Osteoblast (primary cell): ENCODE data around the gene CABP7. TPM values are rescaled to one million over a fixed set of nuclear protein-coding genes. Genes with fewer than 3 reads are reported as not detected.

Experiments
- DNase-seq: peaks from one replicate; pipeline ENCODE4 v3.0.0; 2011; ENCODE audit warnings: low spot score, mixed read lengths; ENCODE audit not compliant: insufficient read length; ENCODE audit errors: missing footprints
- H2AFZ ChIP-seq: 2 replicates; pipeline ENCODE4 v1.6.0; 2011; ENCODE audit warnings: mild to moderate bottlenecking, low read length
- H3K27ac ChIP-seq: 2 replicates; pipeline ENCODE4 v1.5.1; 2011; ENCODE audit warnings: mild to moderate bottlenecking, low read depth, low read length, moderate library complexity
- H3K27me3 ChIP-seq: 2 replicates; pipeline ENCODE4 v1.6.0; 2012; ENCODE audit warnings: mild to moderate bottlenecking, control low read depth, inconsistent platforms, low read length, moderate library complexity; ENCODE audit not compliant: insufficient read depth
- H3K36me3 ChIP-seq: 2 replicates; pipeline ENCODE4 v1.5.1; 2011; ENCODE audit warnings: mild to moderate bottlenecking, low read length, control low read depth, moderate library complexity; ENCODE audit not compliant: insufficient read depth
- H3K4me1 ChIP-seq: 2 replicates; pipeline ENCODE4 v1.5.1; 2011; ENCODE audit warnings: mild to moderate bottlenecking, low read length, control low read depth, moderate library complexity; ENCODE audit not compliant: insufficient read depth
- H3K4me2 ChIP-seq: 2 replicates; pipeline ENCODE4 v1.6.0; 2011; ENCODE audit warnings: mild to moderate bottlenecking, low read length; ENCODE audit not compliant: insufficient read depth
- H3K4me3 ChIP-seq: fragments of 200-600 bp; sonication (generic); 3 replicates; pipeline ENCODE4 v1.5.1; 2012; ENCODE audit warnings: mild to moderate bottlenecking, low read length, inconsistent platforms; ENCODE audit not compliant: insufficient read depth
- H3K79me2 ChIP-seq: 2 replicates; pipeline ENCODE4 v1.6.0; 2012; ENCODE audit warnings: mild to moderate bottlenecking, low read length, control low read depth, inconsistent platforms; ENCODE audit not compliant: insufficient read depth
- H3K9me3 ChIP-seq: 2 replicates; pipeline ENCODE4 v1.5.1; 2011; ENCODE audit warnings: low read depth, low read length, control low read depth
- H4K20me1 ChIP-seq: 2 replicates; pipeline ENCODE4 v1.6.0; 2012; ENCODE audit warnings: mild to moderate bottlenecking, low read length, control low read depth; ENCODE audit not compliant: insufficient read depth
- total RNA-seq: library from RNA; depleted of rRNA; stranded (reverse); fragments of >200 nt; gene quantifications from 2 replicates; pipeline ENCODE4 v1.2.3, GENCODE V29; 2012
- TF ChIP-seq, protein P1 (sequence below): IDR thresholded peaks from 2 replicates; pipeline ENCODE4 v1.5.1; 2011; ENCODE audit warnings: mild to moderate bottlenecking, low read depth, low read length, moderate library complexity; ENCODE audit errors: extremely low read depth

Gene CABP7
- total RNA-seq, 1 donor, result not detected

DNA sequence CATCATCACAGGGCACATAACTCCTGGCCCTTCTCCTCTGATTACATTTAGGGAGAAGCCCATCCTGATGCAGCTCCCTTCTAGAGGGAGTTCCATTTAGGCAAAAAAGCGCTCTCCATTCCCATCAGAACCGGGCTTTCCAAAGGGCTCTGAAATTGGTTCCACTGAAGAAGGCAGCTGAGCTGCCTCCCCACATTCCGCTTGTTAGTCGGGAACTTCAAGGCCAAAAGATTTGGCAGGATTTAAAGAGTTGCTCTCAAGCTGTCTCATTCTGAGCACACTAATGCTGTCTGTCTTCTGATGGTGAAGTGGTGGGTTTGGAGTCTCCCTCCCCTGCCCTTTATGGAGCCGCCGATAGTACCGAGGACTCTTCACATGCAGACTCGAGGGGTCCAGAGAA lies 26.6 kb upstream of the CABP7 start:
- Histone ChIP-seq H3K79me2 (peaks cover 2% of the 10 kb centered on the region), H3K4me3 (no peak overlapping the region), H3K9me3 (no peaks in the 10 kb centered on the region), H3K36me3 (peaks cover 39% of the 10 kb centered on the region), H3K27me3 (no peaks in the 10 kb centered on the region), H3K27ac (no peak overlapping the region), H3K4me2 (no peak overlapping the region), H2AFZ (no peak overlapping the region), H3K4me1 (peaks cover 3% of the 10 kb centered on the region), H4K20me1 (peaks cover 31% of the 10 kb centered on the region)
- TF ChIP-seq, protein P1, sequence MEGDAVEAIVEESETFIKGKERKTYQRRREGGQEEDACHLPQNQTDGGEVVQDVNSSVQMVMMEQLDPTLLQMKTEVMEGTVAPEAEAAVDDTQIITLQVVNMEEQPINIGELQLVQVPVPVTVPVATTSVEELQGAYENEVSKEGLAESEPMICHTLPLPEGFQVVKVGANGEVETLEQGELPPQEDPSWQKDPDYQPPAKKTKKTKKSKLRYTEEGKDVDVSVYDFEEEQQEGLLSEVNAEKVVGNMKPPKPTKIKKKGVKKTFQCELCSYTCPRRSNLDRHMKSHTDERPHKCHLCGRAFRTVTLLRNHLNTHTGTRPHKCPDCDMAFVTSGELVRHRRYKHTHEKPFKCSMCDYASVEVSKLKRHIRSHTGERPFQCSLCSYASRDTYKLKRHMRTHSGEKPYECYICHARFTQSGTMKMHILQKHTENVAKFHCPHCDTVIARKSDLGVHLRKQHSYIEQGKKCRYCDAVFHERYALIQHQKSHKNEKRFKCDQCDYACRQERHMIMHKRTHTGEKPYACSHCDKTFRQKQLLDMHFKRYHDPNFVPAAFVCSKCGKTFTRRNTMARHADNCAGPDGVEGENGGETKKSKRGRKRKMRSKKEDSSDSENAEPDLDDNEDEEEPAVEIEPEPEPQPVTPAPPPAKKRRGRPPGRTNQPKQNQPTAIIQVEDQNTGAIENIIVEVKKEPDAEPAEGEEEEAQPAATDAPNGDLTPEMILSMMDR, result no peak
- no peak for DNase-seq

DNA sequence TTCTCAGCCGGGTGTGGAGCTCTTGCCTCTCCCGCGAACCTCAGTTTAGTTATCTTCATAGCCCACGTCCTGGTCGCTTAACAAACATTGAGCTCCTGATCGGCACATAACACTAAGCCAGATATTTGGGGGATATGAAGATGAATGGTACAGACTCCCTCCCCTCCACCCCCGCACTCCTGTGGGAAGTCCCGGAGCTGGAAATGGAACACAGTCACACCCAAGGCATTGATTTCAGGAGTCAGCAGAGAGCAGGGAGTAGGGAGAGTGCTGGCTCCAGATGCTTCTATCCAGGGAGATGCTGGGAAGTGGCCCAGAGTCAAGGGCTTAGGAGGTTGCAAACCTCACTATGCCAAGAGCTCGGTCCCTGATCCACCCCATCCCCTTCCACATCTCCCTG lies 26.1 kb upstream of the CABP7 start:
- H3K4me3 ChIP-seq, result no peak overlapping the region
- peaks cover 3% of the 10 kb centered on the region for H3K4me1 ChIP-seq
- H3K79me2 ChIP-seq, result peaks cover 2% of the 10 kb centered on the region
- H3K9me3 ChIP-seq, result no peaks in the 10 kb centered on the region
- H3K27ac ChIP-seq, result no peak overlapping the region
- H3K27me3 ChIP-seq, result no peaks in the 10 kb centered on the region
- TF ChIP-seq, protein P1, result no peak
- no peak overlapping the region for H2AFZ ChIP-seq
- H4K20me1 ChIP-seq, result peaks cover 31% of the 10 kb centered on the region
- no peak overlapping the region for H3K4me2 ChIP-seq
- H3K36me3 ChIP-seq, result peaks cover 35% of the 10 kb centered on the region
- no peak for DNase-seq

DNA sequence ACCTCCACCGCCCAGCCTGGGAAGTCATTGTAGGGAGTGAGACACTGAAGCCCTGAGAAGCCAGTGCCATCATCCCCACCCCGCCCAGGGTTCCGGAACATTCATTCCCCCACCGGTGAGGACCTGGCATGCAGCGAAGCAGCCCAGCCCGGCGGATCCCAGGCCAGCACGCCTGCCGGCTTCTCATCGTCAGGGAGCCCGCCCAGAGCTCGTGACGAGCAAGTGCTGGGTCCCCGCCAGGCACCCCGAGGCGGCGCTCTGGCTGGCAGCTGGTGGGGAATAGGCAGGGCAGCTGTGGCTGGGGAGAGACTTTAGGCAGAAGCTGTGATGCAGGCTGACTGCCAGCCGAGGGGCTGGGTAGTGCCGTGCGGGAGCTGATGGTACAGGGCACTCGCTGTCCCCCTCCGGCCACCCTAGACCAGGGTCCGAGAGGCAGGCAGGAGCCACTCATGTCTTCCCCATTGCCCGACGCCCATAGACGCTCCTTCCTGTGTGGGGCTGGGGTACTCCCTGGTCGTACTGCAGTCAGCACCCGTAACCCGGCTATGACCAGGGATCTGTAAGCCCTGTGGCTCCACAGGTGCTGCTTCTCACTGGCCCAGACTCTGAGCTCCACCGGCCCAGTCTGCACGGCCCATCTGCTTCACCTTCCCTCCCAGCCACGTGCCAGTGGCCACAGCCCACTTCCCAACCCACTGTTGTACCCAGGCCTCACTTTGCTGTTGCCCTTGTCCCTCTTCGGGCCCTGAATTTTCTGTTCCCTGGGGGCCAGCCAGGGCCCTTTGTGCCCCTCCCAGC lies 24.5 kb upstream of the CABP7 start:
- H3K4me2 ChIP-seq, result no peak overlapping the region
- H3K9me3 ChIP-seq, result no peaks in the 10 kb centered on the region
- no peak overlapping the region for H3K27ac ChIP-seq
- peaks cover 35% of the 10 kb centered on the region for H3K36me3 ChIP-seq
- peaks cover 20% of the 10 kb centered on the region for H4K20me1 ChIP-seq
- H3K4me3 ChIP-seq, result no peak overlapping the region
- DNase-seq, result no peak
- H3K4me1 ChIP-seq, result peaks cover 7% of the 10 kb centered on the region
- no peaks in the 10 kb centered on the region for H3K27me3 ChIP-seq
- TF ChIP-seq, protein P1, result no peak
- no peak overlapping the region for H2AFZ ChIP-seq
- H3K79me2 ChIP-seq, result peaks cover 2% of the 10 kb centered on the region

DNA sequence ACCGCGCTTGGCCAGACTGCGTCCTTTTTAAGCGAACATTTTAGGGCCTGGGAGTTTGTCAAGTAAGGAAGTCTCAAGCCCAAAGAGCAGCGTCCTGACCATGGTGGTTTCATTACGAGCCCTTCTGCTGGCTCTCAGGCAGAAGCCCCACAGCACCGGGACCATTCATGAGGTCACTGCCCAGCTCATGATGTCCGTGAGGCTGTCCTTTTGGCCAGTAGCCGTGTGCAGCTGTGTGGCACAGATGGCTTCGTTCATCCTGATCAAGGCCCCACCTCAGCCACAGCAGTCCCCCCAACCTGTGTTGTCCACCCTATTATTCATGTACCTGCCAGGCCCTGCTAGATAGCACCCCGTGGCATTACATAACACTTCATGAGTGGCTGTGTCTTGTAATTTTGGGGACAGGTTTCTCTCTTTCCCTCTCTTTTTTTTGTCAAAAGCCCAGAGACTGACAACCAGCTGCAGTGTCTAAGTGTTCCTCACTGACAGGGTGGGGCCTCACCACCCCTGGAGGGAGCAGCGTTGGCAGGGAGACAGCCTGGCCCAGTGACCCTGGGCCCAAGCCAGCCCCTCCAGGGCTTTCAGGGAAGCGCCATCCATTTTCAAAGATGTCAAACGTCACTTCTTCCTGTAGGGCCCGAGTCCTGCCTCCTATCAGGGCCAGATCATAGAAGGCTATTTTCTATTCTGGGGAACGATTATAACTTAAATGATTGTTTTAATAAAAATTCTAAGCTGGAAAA lies 21.8 kb upstream of the CABP7 start:
- peaks cover 18% of the 10 kb centered on the region for H3K4me1 ChIP-seq
- TF ChIP-seq, protein P1, result no peak
- peaks cover 4% of the 10 kb centered on the region for H3K27me3 ChIP-seq
- no peak overlapping the region for H3K27ac ChIP-seq
- no peaks in the 10 kb centered on the region for H3K9me3 ChIP-seq
- no peak overlapping the region for H3K4me2 ChIP-seq
- H3K36me3 ChIP-seq, result peaks cover 17% of the 10 kb centered on the region
- DNase-seq, result peak; percentile 43
- H4K20me1 ChIP-seq, result peaks cover 9% of the 10 kb centered on the region
- H3K4me3 ChIP-seq, result no peak overlapping the region
- H2AFZ ChIP-seq, result no peak overlapping the region
- no peaks in the 10 kb centered on the region for H3K79me2 ChIP-seq
